ENCODE results near the gene SERPINI1. TPM values are rescaled to one million over a fixed set of nuclear protein-coding genes. Genes with fewer than 3 reads are reported as not detected.

The SERPINI1 gene
- polyA plus RNA-seq, 3 donors = 0.12 to 1.6 (median 0.27) TPM

- Mint-ChIP-seq H3K36me3 (no peaks in the 10 kb centered on the region), H3K4me3 (no peak overlapping the region), H3K27ac (no peak overlapping the region), H3K4me1 (no peaks in the 10 kb centered on the region), H3K9me3 (peaks cover 0 to 9% (median 5%) of the 10 kb centered on the region in 7 donors), H3K27me3 (ENCODE audit: low read depth in 3 of 3) (peaks cover 0 to 5% (median 2%) of the 10 kb centered on the region in 3 donors)
- WGBS (ENCODE audit: insufficient coverage) = no CpG with 5 or more reads among the region's 1 CpG
- Histone ChIP-seq H3K4me3 (replicated peaks in 1 of 3; ENCODE audit: low read depth in 2 of 3, low read length in 3 of 3) (no peak overlapping the region), H3K79me2 (ENCODE audit: insufficient read depth, low read length) (no peaks in the 10 kb centered on the region), H3K27ac (ENCODE audit: low read depth in 1 of 2, low read length in 2 of 2) (no peak overlapping the region), H3K36me3 (replicated peaks in 1 of 2; ENCODE audit: control insufficient read depth in 1 of 2, insufficient read depth in 2 of 2, low read length in 2 of 2) (no peaks in the 10 kb centered on the region), H3K9ac (ENCODE audit: insufficient read depth, low read length, poor library complexity, severe bottlenecking) (no peak overlapping the region), H4K20me1 (ENCODE audit: insufficient read depth, low read length) (no peaks in the 10 kb centered on the region), H3K4me1 (ENCODE audit: control insufficient read depth in 1 of 2, insufficient read depth in 2 of 2, low read length in 2 of 2) (no peaks in the 10 kb centered on the region), H3K4me2 (replicated peaks; ENCODE audit: extremely low read depth, low read length, poor library complexity, severe bottlenecking) (no peak overlapping the region), H2AFZ (ENCODE audit: insufficient read depth, low read depth, low read length, poor library complexity, severe bottlenecking) (no peak overlapping the region), H3K9me3 (replicated peaks in 1 of 2; ENCODE audit: control insufficient read depth in 1 of 2, insufficient read depth in 1 of 2, low read length in 2 of 2) (no peaks in the 10 kb centered on the region), H3K27me3 (ENCODE audit: control insufficient read depth in 2 of 2, insufficient read depth in 2 of 2, low read length in 2 of 2) (no peaks in the 10 kb centered on the region)
- DNase-seq = no peak
- intact Hi-C loops (cut with micrococcal nuclease) = no loop called here
- TF ChIP-seq CTCF (IDR thresholded peaks at IDR 0.05) = no peak
Measured at GRCh38 chr3:167773584-167773983, 38.1 kb downstream of the SERPINI1 start.

DNA sequence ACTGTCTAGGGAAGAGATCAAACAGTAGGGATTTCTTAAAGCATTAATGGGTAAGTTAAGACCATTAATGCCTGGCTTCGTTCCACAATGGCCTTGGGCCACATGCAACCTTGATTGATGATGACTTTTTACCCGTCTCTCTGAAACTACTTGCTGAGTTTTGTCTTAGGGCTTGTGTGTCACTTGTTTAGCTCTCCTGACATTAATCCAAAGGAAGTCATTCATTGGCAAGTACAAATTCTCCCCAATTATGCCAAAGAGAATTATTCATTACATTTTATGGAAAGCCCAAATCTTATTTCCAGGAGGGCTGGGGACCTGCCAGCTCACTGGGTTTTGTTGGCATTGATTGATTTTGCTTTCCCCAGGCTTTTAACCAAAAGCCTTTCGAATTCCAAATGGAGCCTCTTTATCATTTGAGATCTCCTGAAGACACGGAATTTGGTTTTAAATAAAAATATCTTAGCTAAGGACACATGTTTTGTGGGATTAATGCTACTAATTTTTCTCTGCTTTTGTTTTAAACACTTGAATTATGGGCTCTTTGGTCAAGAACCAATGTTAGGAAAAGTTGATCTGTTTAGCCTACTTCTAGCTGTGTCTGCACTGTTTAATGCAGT, 40.7 kb downstream of the SERPINI1 start:
- DNase-seq = no peak
- H3K9ac ChIP-seq (ENCODE audit: insufficient read depth, low read length, poor library complexity, severe bottlenecking) = no peak overlapping the region
- no peaks in the 10 kb centered on the region for H3K36me3 Mint-ChIP-seq
- H3K9me3 ChIP-seq (replicated peaks in 1 of 2; ENCODE audit: control insufficient read depth in 1 of 2, insufficient read depth in 1 of 2, low read length in 2 of 2) = no peaks in the 10 kb centered on the region
- H3K4me1 Mint-ChIP-seq = no peaks in the 10 kb centered on the region
- peaks cover 0 to 3% (median 2%) of the 10 kb centered on the region in 3 donors for H3K27me3 Mint-ChIP-seq (ENCODE audit: low read depth in 3 of 3)
- no peak overlapping the region for H3K4me3 Mint-ChIP-seq
- H3K27me3 ChIP-seq (ENCODE audit: control insufficient read depth in 2 of 2, insufficient read depth in 2 of 2, low read length in 2 of 2) = no peaks in the 10 kb centered on the region
- no peak overlapping the region for H3K4me3 ChIP-seq (replicated peaks in 1 of 3; ENCODE audit: low read depth in 2 of 3, low read length in 3 of 3)
- no peaks in the 10 kb centered on the region for H3K4me1 ChIP-seq (ENCODE audit: control insufficient read depth in 1 of 2, insufficient read depth in 2 of 2, low read length in 2 of 2)
- no peak overlapping the region for H3K27ac Mint-ChIP-seq
- no peaks in the 10 kb centered on the region for H3K79me2 ChIP-seq (ENCODE audit: insufficient read depth, low read length)
- intact Hi-C loops (cut with micrococcal nuclease) = no loop called here
- H3K36me3 ChIP-seq (replicated peaks in 1 of 2; ENCODE audit: control insufficient read depth in 1 of 2, insufficient read depth in 2 of 2, low read length in 2 of 2) = no peaks in the 10 kb centered on the region
- H3K9me3 Mint-ChIP-seq = peaks cover 0 to 9% (median 5%) of the 10 kb centered on the region in 7 donors
- WGBS (ENCODE audit: insufficient coverage) = 100% methylated on average over 2 of the region's 4 CpGs
- no peaks in the 10 kb centered on the region for H4K20me1 ChIP-seq (ENCODE audit: insufficient read depth, low read length)
- H3K27ac ChIP-seq (ENCODE audit: low read depth in 1 of 2, low read length in 2 of 2) = no peak overlapping the region
- no peak for TF ChIP-seq CTCF (IDR thresholded peaks at IDR 0.05)
- H3K4me2 ChIP-seq (replicated peaks; ENCODE audit: extremely low read depth, low read length, poor library complexity, severe bottlenecking) = no peak overlapping the region
- H2AFZ ChIP-seq (ENCODE audit: insufficient read depth, low read depth, low read length, poor library complexity, severe bottlenecking) = no peak overlapping the region

All from CD14-positive monocyte (primary cell).